ENCODE measurements around the gene ZNF655.

- TF ChIP-seq IRF2 (CRISPR knock-in tag; IDR thresholded peaks at IDR 0.05; ENCODE audit: borderline replicate concordance, low read depth) (no peak), NFYB (CRISPR knock-in tag; conservative IDR thresholded peaks at IDR 0.05; ENCODE audit: low read depth) (no peak), FOXP4 (CRISPR knock-in tag; IDR thresholded peaks at IDR 0.05) (no peak), JUN (CRISPR knock-in tag; IDR thresholded peaks at IDR 0.05) (no peak), JAZF1 (CRISPR knock-in tag; IDR thresholded peaks at IDR 0.05) (no peak), ZNF396 (CRISPR knock-in tag; IDR thresholded peaks at IDR 0.05; ENCODE audit: borderline replicate concordance) (no peak), RELA (CRISPR knock-in tag; IDR thresholded peaks at IDR 0.05; ENCODE audit: borderline replicate concordance) (no peak), FOXK1 (CRISPR knock-in tag; IDR thresholded peaks at IDR 0.05) (no peak), CREB1 (CRISPR knock-in tag; IDR thresholded peaks at IDR 0.05) (no peak), SOX15 (CRISPR knock-in tag; IDR thresholded peaks at IDR 0.05) (no peak)
- TF ChIP-seq, protein P1, sequence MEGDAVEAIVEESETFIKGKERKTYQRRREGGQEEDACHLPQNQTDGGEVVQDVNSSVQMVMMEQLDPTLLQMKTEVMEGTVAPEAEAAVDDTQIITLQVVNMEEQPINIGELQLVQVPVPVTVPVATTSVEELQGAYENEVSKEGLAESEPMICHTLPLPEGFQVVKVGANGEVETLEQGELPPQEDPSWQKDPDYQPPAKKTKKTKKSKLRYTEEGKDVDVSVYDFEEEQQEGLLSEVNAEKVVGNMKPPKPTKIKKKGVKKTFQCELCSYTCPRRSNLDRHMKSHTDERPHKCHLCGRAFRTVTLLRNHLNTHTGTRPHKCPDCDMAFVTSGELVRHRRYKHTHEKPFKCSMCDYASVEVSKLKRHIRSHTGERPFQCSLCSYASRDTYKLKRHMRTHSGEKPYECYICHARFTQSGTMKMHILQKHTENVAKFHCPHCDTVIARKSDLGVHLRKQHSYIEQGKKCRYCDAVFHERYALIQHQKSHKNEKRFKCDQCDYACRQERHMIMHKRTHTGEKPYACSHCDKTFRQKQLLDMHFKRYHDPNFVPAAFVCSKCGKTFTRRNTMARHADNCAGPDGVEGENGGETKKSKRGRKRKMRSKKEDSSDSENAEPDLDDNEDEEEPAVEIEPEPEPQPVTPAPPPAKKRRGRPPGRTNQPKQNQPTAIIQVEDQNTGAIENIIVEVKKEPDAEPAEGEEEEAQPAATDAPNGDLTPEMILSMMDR (IDR thresholded peaks at IDR 0.05), result no peak
- TF ChIP-seq, protein P2, sequence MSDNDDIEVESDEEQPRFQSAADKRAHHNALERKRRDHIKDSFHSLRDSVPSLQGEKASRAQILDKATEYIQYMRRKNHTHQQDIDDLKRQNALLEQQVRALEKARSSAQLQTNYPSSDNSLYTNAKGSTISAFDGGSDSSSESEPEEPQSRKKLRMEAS (CRISPR knock-in tag; IDR thresholded peaks at IDR 0.05), result no peak
Observed at GRCh38 chr7:99606531-99606930, 48.1 kb downstream of the ZNF655 start.

All from WTC11 (cell line).